HepG2 (cell line): ENCODE data around the gene FERMT2. TPM values are rescaled to one million over a fixed set of nuclear protein-coding genes. Genes with fewer than 3 reads are reported as not detected.

ENCODE experiments used
- DNMT3B ChIP-seq: conservative IDR thresholded peaks from 2 replicates; pipeline ENCODE4 v1.6.1; 2016; ENCODE audit warnings: missing biosample characterization, control low read depth
- FUBP1 ChIP-seq: sonication (generic); formaldehyde crosslinking; IDR thresholded peaks from 2 replicates; pipeline ENCODE4 v1.5.1; 2020; ENCODE audit warnings: missing genetic modification reagents, mild to moderate bottlenecking, borderline replicate concordance
- GATA4 ChIP-seq: sonication (generic); IDR thresholded peaks from 2 replicates; pipeline ENCODE4 v1.6.1; 2016; ENCODE audit warnings: antibody characterized with exemption, low read depth, borderline replicate concordance
- MIER3 ChIP-seq: IDR thresholded peaks from 2 replicates; pipeline ENCODE4 v1.6.1; 2016; ENCODE audit warnings: missing compliant biosample characterization, borderline replicate concordance
- MLLT10 ChIP-seq: sonication (generic); formaldehyde crosslinking; IDR thresholded peaks from 2 replicates; pipeline ENCODE4 v1.4.0; 2020; ENCODE audit warnings: missing genetic modification reagents
- MXI1 ChIP-seq: IDR thresholded peaks from 3 replicates; pipeline ENCODE4 v1.6.1; 2012; ENCODE audit warnings: low read depth, low read length, inconsistent platforms, borderline replicate concordance
- NONO ChIP-seq, 2 experiments: fragments of 450-650 bp in 1 of 2; sonication (generic) in 1 of 2; formaldehyde crosslinking in 1 of 2; IDR thresholded peaks in 1 of 2; conservative IDR thresholded peaks in 1 of 2; 2 replicates each; pipeline versions ENCODE4 v1.6.1 to v1.8.0; 2017 to 2022; ENCODE audit warnings: mild to moderate bottlenecking in 1 of 2, missing genetic modification reagents in 1 of 2, moderate library complexity in 1 of 2
- SALL2 ChIP-seq: sonication (generic); formaldehyde crosslinking; IDR thresholded peaks from 2 replicates; pipeline ENCODE4 v1.8.1; 2023; ENCODE audit warnings: mild to moderate bottlenecking, missing genetic modification reagents, inconsistent platforms
- TBL1XR1 ChIP-seq: fragments of 150-350 bp; IDR thresholded peaks from 2 replicates; pipeline ENCODE4 v1.6.1; 2014; ENCODE audit warnings: borderline replicate concordance, low read length; ENCODE audit not compliant: partially characterized antibody
- ZBTB7B ChIP-seq: sonication (generic); formaldehyde crosslinking; IDR thresholded peaks from 2 replicates; pipeline ENCODE4 v1.4.0; 2020; ENCODE audit warnings: missing genetic modification reagents
- ZC3H13 ChIP-seq: sonication (generic); formaldehyde crosslinking; IDR thresholded peaks from 2 replicates; pipeline ENCODE4 v1.8.1; 2023; ENCODE audit warnings: mild to moderate bottlenecking, missing genetic modification reagents, moderate library complexity
- ZNF354B ChIP-seq: sonication (generic); formaldehyde crosslinking; IDR thresholded peaks from 2 replicates; pipeline ENCODE4 v1.8.0; 2022; ENCODE audit warnings: mild to moderate bottlenecking, missing genetic modification reagents
- ZNF570 ChIP-seq: sonication (generic); formaldehyde crosslinking; IDR thresholded peaks from 2 replicates; pipeline ENCODE4 v1.4.0; 2020; ENCODE audit warnings: mild to moderate bottlenecking, missing genetic modification reagents, borderline replicate concordance
- ZNF7 ChIP-seq: IDR thresholded peaks from 2 replicates; pipeline ENCODE4 v1.6.1; 2016; ENCODE audit warnings: missing biosample characterization, missing genetic modification reagents
- ZNF773 ChIP-seq: sonication (generic); formaldehyde crosslinking; IDR thresholded peaks from 2 replicates; pipeline ENCODE4 v1.4.0; 2020; ENCODE audit warnings: missing genetic modification reagents, borderline replicate concordance
- ZNF841 ChIP-seq: sonication (generic); formaldehyde crosslinking; IDR thresholded peaks from 2 replicates; pipeline ENCODE4 v1.8.1; 2023; ENCODE audit warnings: missing genetic modification reagents, borderline replicate concordance
- polyA plus RNA-seq, 8 experiments: library from polyadenylated mRNA; depleted of rRNA in 3 of 8; stranded (reverse) in 7 of 8; unstranded in 1 of 8; fragments of >200 nt; fragmentation: Illumina TruSeq in 4 of 8; extraction: Trizol in 4 of 8; gene quantifications; 2 replicates each; pipeline versions ENCODE4 v1.2.1 to v1.2.3, GENCODE V29; 2011 to 2016; ENCODE audit warnings: low read depth in 4 of 8, missing spikeins in 1 of 8, mixed read lengths in 1 of 8; ENCODE audit not compliant: insufficient read depth in 1 of 8
- total RNA-seq, 5 experiments: library from RNA; depleted of rRNA; stranded (reverse); fragments of >200 nt; fragmentation: Illumina TruSeq; extraction: Trizol; gene quantifications; 2 replicates each; pipeline ENCODE4 v1.2.3, GENCODE V29; 2016; ENCODE audit warnings: low read depth in 1 of 5
- TF ChIP-seq, protein P1 (sequence below): sonication (generic); formaldehyde crosslinking; IDR thresholded peaks from 2 replicates; pipeline ENCODE4 v1.5.0; 2020; ENCODE audit warnings: missing genetic modification reagents
- TF ChIP-seq, protein P2 (sequence below): sonication (generic); formaldehyde crosslinking; IDR thresholded peaks from 2 replicates; pipeline ENCODE4 v1.4.0; 2020; ENCODE audit warnings: missing genetic modification reagents, borderline replicate concordance
- TF ChIP-seq, protein P3 (sequence below): sonication (generic); formaldehyde crosslinking; IDR thresholded peaks from 2 replicates; pipeline ENCODE4 v1.5.1; 2020; ENCODE audit warnings: missing genetic modification reagents, mild to moderate bottlenecking, borderline replicate concordance

The FERMT2 gene
- total and polyA plus RNA-seq, 2 of the 13 experiments (the other 11 are each of a cell fraction or from before 2014, with no cell fraction given): 36.2 to 60.4 TPM

DNA sequence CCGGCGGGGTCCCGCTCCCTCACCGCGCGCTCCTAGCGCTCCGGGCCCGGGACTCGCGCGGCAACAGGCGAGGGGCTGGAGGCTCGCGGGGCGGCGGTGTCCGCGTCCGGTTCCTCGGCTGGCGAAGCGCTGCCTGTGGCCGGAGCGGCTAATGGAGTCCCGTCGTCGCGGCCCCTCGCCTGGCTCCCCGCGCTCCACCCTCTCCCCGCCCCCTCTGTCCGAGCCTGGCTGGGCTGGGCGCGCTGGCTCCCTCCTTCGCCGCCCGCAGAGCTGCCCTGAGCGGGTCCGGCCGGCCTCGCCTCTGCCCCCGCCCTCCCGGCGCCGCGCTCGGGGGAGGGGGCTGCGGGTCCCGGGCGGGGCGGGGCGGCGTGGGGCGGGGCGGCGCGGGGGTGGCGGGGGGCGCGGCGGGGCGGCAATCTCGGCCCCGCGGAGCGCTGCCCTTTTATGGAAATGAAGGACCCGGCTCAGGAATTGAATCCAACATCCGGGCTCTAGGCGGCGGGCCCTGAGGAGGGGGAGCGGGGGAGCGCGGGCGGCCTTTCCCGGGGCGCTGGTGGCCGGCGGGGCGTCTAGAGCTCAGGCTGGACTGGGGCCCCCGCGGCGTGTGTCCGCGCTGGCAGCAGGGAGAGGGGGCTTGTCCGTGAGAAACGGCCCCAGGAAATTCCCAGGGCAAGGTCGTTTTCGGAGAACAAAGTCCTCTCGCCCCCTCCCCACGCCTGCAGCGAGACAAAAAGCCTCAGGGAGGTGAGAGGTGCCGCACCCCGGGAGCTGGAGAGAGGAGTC, at the start of gene FERMT2 (continued):
- TF ChIP-seq, protein P1, sequence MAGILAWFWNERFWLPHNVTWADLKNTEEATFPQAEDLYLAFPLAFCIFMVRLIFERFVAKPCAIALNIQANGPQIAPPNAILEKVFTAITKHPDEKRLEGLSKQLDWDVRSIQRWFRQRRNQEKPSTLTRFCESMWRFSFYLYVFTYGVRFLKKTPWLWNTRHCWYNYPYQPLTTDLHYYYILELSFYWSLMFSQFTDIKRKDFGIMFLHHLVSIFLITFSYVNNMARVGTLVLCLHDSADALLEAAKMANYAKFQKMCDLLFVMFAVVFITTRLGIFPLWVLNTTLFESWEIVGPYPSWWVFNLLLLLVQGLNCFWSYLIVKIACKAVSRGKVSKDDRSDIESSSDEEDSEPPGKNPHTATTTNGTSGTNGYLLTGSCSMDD: no peak
- TF ChIP-seq ZNF841 (CRISPR knock-in tag) (no peak), ZNF7 (CRISPR knock-in tag) (no peak), ZNF354B (CRISPR knock-in tag) (0 out of 2 replicates have a peak, but pooled peaks have one; percentile 47), MXI1 (peak; percentile 22; the same call in 1 of the 3 replicates), ZC3H13 (no peak), MIER3 (no peak; the same call in 1 of the 2 replicates), NONO (IDR thresholded peaks at IDR 0.05) (no peak), NONO (CRISPR knock-in tag; conservative IDR thresholded peaks at IDR 0.05) (peak; percentile 51), DNMT3B (no peak), SALL2 (CRISPR knock-in tag) (peak; percentile 47; the same call in 1 of the 2 replicates), ZBTB7B (no peak; the same call in 1 of the 2 replicates), TBL1XR1 (no peak), GATA4 (0 out of 2 replicates have a peak, but pooled peaks have one; percentile 17), ZNF570 (CRISPR knock-in tag) (no peak), FUBP1 (CRISPR knock-in tag) (no peak), ZNF773 (CRISPR knock-in tag) (no peak), MLLT10 (CRISPR knock-in tag) (no peak)
- TF ChIP-seq, protein P2, sequence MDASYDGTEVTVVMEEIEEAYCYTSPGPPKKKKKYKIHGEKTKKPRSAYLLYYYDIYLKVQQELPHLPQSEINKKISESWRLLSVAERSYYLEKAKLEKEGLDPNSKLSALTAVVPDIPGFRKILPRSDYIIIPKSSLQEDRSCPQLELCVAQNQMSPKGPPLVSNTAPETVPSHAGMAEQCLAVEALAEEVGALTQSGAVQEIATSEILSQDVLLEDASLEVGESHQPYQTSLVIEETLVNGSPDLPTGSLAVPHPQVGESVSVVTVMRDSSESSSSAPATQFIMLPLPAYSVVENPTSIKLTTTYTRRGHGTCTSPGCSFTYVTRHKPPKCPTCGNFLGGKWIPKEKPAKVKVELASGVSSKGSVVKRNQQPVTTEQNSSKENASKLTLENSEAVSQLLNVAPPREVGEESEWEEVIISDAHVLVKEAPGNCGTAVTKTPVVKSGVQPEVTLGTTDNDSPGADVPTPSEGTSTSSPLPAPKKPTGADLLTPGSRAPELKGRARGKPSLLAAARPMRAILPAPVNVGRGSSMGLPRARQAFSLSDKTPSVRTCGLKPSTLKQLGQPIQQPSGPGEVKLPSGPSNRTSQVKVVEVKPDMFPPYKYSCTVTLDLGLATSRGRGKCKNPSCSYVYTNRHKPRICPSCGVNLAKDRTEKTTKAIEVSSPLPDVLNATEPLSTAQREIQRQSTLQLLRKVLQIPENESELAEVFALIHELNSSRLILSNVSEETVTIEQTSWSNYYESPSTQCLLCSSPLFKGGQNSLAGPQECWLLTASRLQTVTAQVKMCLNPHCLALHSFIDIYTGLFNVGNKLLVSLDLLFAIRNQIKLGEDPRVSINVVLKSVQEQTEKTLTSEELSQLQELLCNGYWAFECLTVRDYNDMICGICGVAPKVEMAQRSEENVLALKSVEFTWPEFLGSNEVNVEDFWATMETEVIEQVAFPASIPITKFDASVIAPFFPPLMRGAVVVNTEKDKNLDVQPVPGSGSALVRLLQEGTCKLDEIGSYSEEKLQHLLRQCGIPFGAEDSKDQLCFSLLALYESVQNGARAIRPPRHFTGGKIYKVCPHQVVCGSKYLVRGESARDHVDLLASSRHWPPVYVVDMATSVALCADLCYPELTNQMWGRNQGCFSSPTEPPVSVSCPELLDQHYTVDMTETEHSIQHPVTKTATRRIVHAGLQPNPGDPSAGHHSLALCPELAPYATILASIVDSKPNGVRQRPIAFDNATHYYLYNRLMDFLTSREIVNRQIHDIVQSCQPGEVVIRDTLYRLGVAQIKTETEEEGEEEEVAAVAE (CRISPR knock-in tag): no peak
- TF ChIP-seq, protein P3, sequence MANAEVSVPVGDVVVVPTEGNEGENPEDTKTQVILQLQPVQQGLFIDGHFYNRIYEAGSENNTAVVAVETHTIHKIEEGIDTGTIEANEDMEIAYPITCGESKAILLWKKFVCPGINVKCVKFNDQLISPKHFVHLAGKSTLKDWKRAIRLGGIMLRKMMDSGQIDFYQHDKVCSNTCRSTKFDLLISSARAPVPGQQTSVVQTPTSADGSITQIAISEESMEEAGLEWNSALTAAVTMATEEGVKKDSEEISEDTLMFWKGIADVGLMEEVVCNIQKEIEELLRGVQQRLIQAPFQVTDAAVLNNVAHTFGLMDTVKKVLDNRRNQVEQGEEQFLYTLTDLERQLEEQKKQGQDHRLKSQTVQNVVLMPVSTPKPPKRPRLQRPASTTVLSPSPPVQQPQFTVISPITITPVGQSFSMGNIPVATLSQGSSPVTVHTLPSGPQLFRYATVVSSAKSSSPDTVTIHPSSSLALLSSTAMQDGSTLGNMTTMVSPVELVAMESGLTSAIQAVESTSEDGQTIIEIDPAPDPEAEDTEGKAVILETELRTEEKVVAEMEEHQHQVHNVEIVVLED (CRISPR knock-in tag): peak; percentile 23; the same call in 1 of the 2 replicates
